ENCODE results near the gene KANSL2.
A peak's percentile ranks its signal among the peaks of the same experiment; 100 is the strongest.
"Not testable (repeated sequence)": the region's sequence is repeated elsewhere in the genome, so short reads cannot be mapped to it uniquely, and the experiment has no call there.

Gene KANSL2

GRCh38 chr12:48681710-48682532, at the start of gene KANSL2:
Gene KANSL2 (minus strand): TSS chr12:48682238. CDS start chr12:48681632, 606 bp downstream.
- Histone ChIP-seq H3K4me3 (ENCODE audit: low read depth, low read length, poor library complexity, severe bottlenecking) (peak within 1 kb of the TSS; percentile 84), H3K4me2 (ENCODE audit: low read length) (peak within 1 kb of the TSS; percentile 82)

GRCh38 chr12:48728807-48729206, 46.8 kb upstream of the KANSL2 start:
- Histone ChIP-seq H4K20me1 (ENCODE audit: insufficient read depth, low read length) (no peaks in the 10 kb centered on the region), H3K27ac (ENCODE audit: low read depth, low read length, poor library complexity, severe bottlenecking) (no peak overlapping the region), H3K9ac (ENCODE audit: low read length) (no peak overlapping the region), H3K4me3 (ENCODE audit: low read depth, low read length, poor library complexity, severe bottlenecking) (no peak overlapping the region), H3K9me3 (ENCODE audit: low read length) (no peaks in the 10 kb centered on the region), H3K4me1 (ENCODE audit: insufficient read depth, low read length, severe bottlenecking) (no peaks in the 10 kb centered on the region), H3K79me2 (ENCODE audit: insufficient read depth, low read length) (no peaks in the 10 kb centered on the region), H3K4me2 (ENCODE audit: low read length) (no peak overlapping the region), H3K27me3 (ENCODE audit: insufficient read depth, low read length) (no peaks in the 10 kb centered on the region; the same call in 1 of the 2 replicates), H3F3A (ENCODE audit: insufficient read depth, low read length) (no peaks in the 10 kb centered on the region), H2AFZ (ENCODE audit: low read length) (no peak overlapping the region), H3K36me3 (ENCODE audit: insufficient read depth, low read length) (no peaks in the 10 kb centered on the region), H3K9me2 (ENCODE audit: low read depth, low read length) (no peaks in the 10 kb centered on the region)
- TF ChIP-seq EZH2 (IDR thresholded peaks at IDR 0.05; ENCODE audit: borderline replicate concordance, low read length), result no peak
- no peak for TF ChIP-seq CTCF (IDR thresholded peaks at IDR 0.05; ENCODE audit: low read length)

More at GRCh38 chr12:48681710-48682532, at the start of gene KANSL2:
- Histone ChIP-seq H3K36me3 (ENCODE audit: insufficient read depth, low read length) (peaks cover 39% of the 10 kb centered on the region), H3K27ac (ENCODE audit: low read depth, low read length, poor library complexity, severe bottlenecking) (peak within 1 kb of the TSS; percentile 46), H3K27me3 (ENCODE audit: insufficient read depth, low read length) (no peaks in the 10 kb centered on the region), H3K79me2 (ENCODE audit: insufficient read depth, low read length) (peaks cover 48% of the 10 kb centered on the region), H3K9me2 (ENCODE audit: low read depth, low read length) (no peaks in the 10 kb centered on the region), H3K9ac (ENCODE audit: low read length) (peak within 1 kb of the TSS; percentile 88), H3K4me1 (ENCODE audit: insufficient read depth, low read length, severe bottlenecking) (peaks cover 42% of the 10 kb centered on the region), H2AFZ (ENCODE audit: low read length) (no peak within 1 kb of the TSS; the same call in 1 of the 2 replicates), H4K20me1 (ENCODE audit: insufficient read depth, low read length) (0 out of 2 replicates have a peak, but pooled peaks cover 5% of the 10 kb centered on the region), H3K9me3 (ENCODE audit: low read length) (no peaks in the 10 kb centered on the region), H3F3A (ENCODE audit: insufficient read depth, low read length) (no peaks in the 10 kb centered on the region)
- TF ChIP-seq EZH2 (IDR thresholded peaks at IDR 0.05; ENCODE audit: borderline replicate concordance, low read length) (no peak), CTCF (IDR thresholded peaks at IDR 0.05; ENCODE audit: low read length) (no peak)

GRCh38 chr12:48720737-48721136, 38.7 kb upstream of the KANSL2 start:
- not testable (repeated sequence) for H3F3A ChIP-seq (ENCODE audit: insufficient read depth, low read length); H3K4me3 ChIP-seq (ENCODE audit: low read depth, low read length, poor library complexity, severe bottlenecking); H2AFZ ChIP-seq (ENCODE audit: low read length); H3K36me3 ChIP-seq (ENCODE audit: insufficient read depth, low read length); H3K9me3 ChIP-seq (ENCODE audit: low read length); H3K4me2 ChIP-seq (ENCODE audit: low read length); H3K27me3 ChIP-seq (ENCODE audit: insufficient read depth, low read length); H3K79me2 ChIP-seq (ENCODE audit: insufficient read depth, low read length); H3K27ac ChIP-seq (ENCODE audit: low read depth, low read length, poor library complexity, severe bottlenecking); H3K9ac ChIP-seq (ENCODE audit: low read length); H4K20me1 ChIP-seq (ENCODE audit: insufficient read depth, low read length); H3K9me2 ChIP-seq (ENCODE audit: low read depth, low read length); H3K4me1 ChIP-seq (ENCODE audit: insufficient read depth, low read length, severe bottlenecking)

- not testable (repeated sequence) for H3K9me3 ChIP-seq (ENCODE audit: low read length); H3K9ac ChIP-seq (ENCODE audit: low read length); H3K27me3 ChIP-seq (ENCODE audit: insufficient read depth, low read length); H3F3A ChIP-seq (ENCODE audit: insufficient read depth, low read length); H3K27ac ChIP-seq (ENCODE audit: low read depth, low read length, poor library complexity, severe bottlenecking); H2AFZ ChIP-seq (ENCODE audit: low read length); H3K4me3 ChIP-seq (ENCODE audit: low read depth, low read length, poor library complexity, severe bottlenecking); H3K36me3 ChIP-seq (ENCODE audit: insufficient read depth, low read length); H3K4me2 ChIP-seq (ENCODE audit: low read length); H4K20me1 ChIP-seq (ENCODE audit: insufficient read depth, low read length); H3K9me2 ChIP-seq (ENCODE audit: low read depth, low read length)
- peaks cover 13% of the 10 kb centered on the region for H3K79me2 ChIP-seq (ENCODE audit: insufficient read depth, low read length)
- H3K4me1 ChIP-seq (ENCODE audit: insufficient read depth, low read length, severe bottlenecking), result peaks cover 12% of the 10 kb centered on the region
Observed at GRCh38 chr12:48720171-48720570, 38.1 kb upstream of the KANSL2 start.

GRCh38 chr12:48719002-48719401, 37.0 kb upstream of the KANSL2 start:
- not testable (repeated sequence) for H3K9me2 ChIP-seq (ENCODE audit: low read depth, low read length); H4K20me1 ChIP-seq (ENCODE audit: insufficient read depth, low read length); H3K27ac ChIP-seq (ENCODE audit: low read depth, low read length, poor library complexity, severe bottlenecking); H3K4me3 ChIP-seq (ENCODE audit: low read depth, low read length, poor library complexity, severe bottlenecking); H3F3A ChIP-seq (ENCODE audit: insufficient read depth, low read length); H3K9me3 ChIP-seq (ENCODE audit: low read length); H3K9ac ChIP-seq (ENCODE audit: low read length); H3K27me3 ChIP-seq (ENCODE audit: insufficient read depth, low read length); H2AFZ ChIP-seq (ENCODE audit: low read length); H3K4me2 ChIP-seq (ENCODE audit: low read length)
- H3K79me2 ChIP-seq (ENCODE audit: insufficient read depth, low read length), result peaks cover 25% of the 10 kb centered on the region
- peaks cover 13% of the 10 kb centered on the region for H3K36me3 ChIP-seq (ENCODE audit: insufficient read depth, low read length)
- peaks cover 24% of the 10 kb centered on the region for H3K4me1 ChIP-seq (ENCODE audit: insufficient read depth, low read length, severe bottlenecking)
